Endothelial cell of umbilical vein (primary cell): Measurements from ENCODE around the gene TMEM269. TPM values are rescaled to one million over a fixed set of nuclear protein-coding genes. Genes with fewer than 3 reads are reported as not detected.

Source experiments
- BruUV-seq: library from RNA; stranded (reverse); fragments of 400-500 nt; replicated peaks from 2 replicates; lab custom pipeline; 2021; lab: Mats Ljungman, UMichigan
- CTCF ChIA-PET: fragments of 300-600, 350-600 bp; sonication (Branson Sonifier 250); formaldehyde crosslinking; loops from one replicate; lab custom pipeline; 2021; ENCODE audit warnings: antibody characterized with exemption, inconsistent platforms; lab: Charles Lee
- POLR2A ChIA-PET: fragments of 300-600, 350-600 bp; sonication (Branson Sonifier 250); formaldehyde crosslinking; loops from one replicate; lab custom pipeline; 2021; ENCODE audit warnings: antibody characterized with exemption, inconsistent platforms; lab: Charles Lee
- DNase-seq: peaks from one replicate; pipeline ENCODE4 v3.0.0-alpha.2; 2011; ENCODE audit warnings: low read depth, low spot score
- FAIRE-seq: peaks from 2 replicates; lab custom pipeline; 2011; peaks lifted over from hg19 to GRCh38; lab: Jason Lieb, UNC
- H2AFZ ChIP-seq: 2 replicates; pipeline ENCODE4 v1.6.0; 2012; ENCODE audit warnings: low read depth, low read length, control low read depth, inconsistent platforms
- H3K27ac ChIP-seq: 2 replicates; pipeline ENCODE4 v1.5.1; 2011; ENCODE audit warnings: low read depth, mild to moderate bottlenecking, control low read depth, low read length, moderate library complexity; ENCODE audit not compliant: insufficient read depth
- H3K27me3 ChIP-seq, 2 experiments: 2 replicates each; pipeline versions ENCODE4 v1.6.0 to v1.6.1; 2011; ENCODE audit warnings: low read length in 2 of 2, mixed read lengths in 1 of 2; ENCODE audit not compliant: control insufficient read depth in 2 of 2, insufficient read depth in 2 of 2
- H3K36me3 ChIP-seq, 2 experiments: 2 replicates in 1 of 2; 3 replicates in 1 of 2; pipeline ENCODE4 v1.5.1; 2011; ENCODE audit warnings: low read length in 2 of 2, mild to moderate bottlenecking in 1 of 2, moderate library complexity in 1 of 2; ENCODE audit not compliant: control insufficient read depth in 2 of 2, insufficient read depth in 2 of 2; ENCODE audit errors: extremely low read depth in 1 of 2
- H3K4me1 ChIP-seq: 3 replicates; pipeline ENCODE4 v1.5.1; 2011; ENCODE audit warnings: mild to moderate bottlenecking, low read length; ENCODE audit not compliant: control insufficient read depth, insufficient read depth; ENCODE audit errors: extremely low read depth
- H3K4me2 ChIP-seq: 2 replicates; pipeline ENCODE4 v1.6.1; 2011; ENCODE audit warnings: low read length, control low read depth, mixed read lengths; ENCODE audit not compliant: insufficient read depth
- H3K4me3 ChIP-seq, 3 experiments: fragments of 200-600 bp in 1 of 3; sonication (generic), shearing (Covaris generic) in 1 of 3; replicated peaks in 1 of 3; 2 replicates each; pipeline ENCODE4 v1.5.1; 2011 to 2016; ENCODE audit warnings: control low read depth in 3 of 3, low read length in 3 of 3, mild to moderate bottlenecking in 2 of 3, inconsistent platforms in 1 of 3, low read depth in 1 of 3, moderate library complexity in 1 of 3; ENCODE audit not compliant: insufficient read depth in 1 of 3
- H3K79me2 ChIP-seq: 2 replicates; pipeline ENCODE4 v1.6.0; 2012; ENCODE audit warnings: low read length, inconsistent platforms; ENCODE audit not compliant: control insufficient read depth, insufficient read depth
- H3K9ac ChIP-seq: replicated peaks from 2 replicates; pipeline ENCODE3; 2011; ENCODE audit warnings: low read length, control low read depth; ENCODE audit not compliant: insufficient read depth; ENCODE audit errors: extremely low read depth
- H3K9me1 ChIP-seq: replicated peaks from 3 replicates; pipeline ENCODE4 v1.6.0; 2011; ENCODE audit warnings: mild to moderate bottlenecking, low read length; ENCODE audit not compliant: control insufficient read depth, insufficient read depth; ENCODE audit errors: extremely low read depth
- H3K9me3 ChIP-seq: replicated peaks from 2 replicates; pipeline ENCODE4 v1.5.1; 2012; ENCODE audit warnings: low read length, inconsistent platforms; ENCODE audit not compliant: control insufficient read depth, insufficient read depth
- H4K20me1 ChIP-seq: replicated peaks from 2 replicates; pipeline ENCODE3; 2011; ENCODE audit warnings: mild to moderate bottlenecking, low read length; ENCODE audit not compliant: control insufficient read depth, insufficient read depth; ENCODE audit errors: extremely low read depth
- CTCF ChIP-seq, 2 donors: IDR thresholded peaks; 1 replicate in 1 of 2; 2 replicates in 1 of 2; pipeline ENCODE4 v1.5.1; 2011; ENCODE audit warnings: low read length in 2 of 2, mild to moderate bottlenecking in 2 of 2, moderate library complexity in 2 of 2, control low read depth in 1 of 2, inconsistent platforms in 1 of 2, low read depth in 1 of 2; ENCODE audit not compliant: insufficient read depth in 1 of 2; ENCODE audit errors: extremely low read depth in 1 of 2
- EZH2 ChIP-seq: IDR thresholded peaks from 2 replicates; pipeline ENCODE4 v1.6.1; 2012; ENCODE audit warnings: borderline replicate concordance, low read depth, mild to moderate bottlenecking, moderate library complexity, low read length, inconsistent platforms; ENCODE audit not compliant: severe bottlenecking
- FOS ChIP-seq: IDR thresholded peaks from 2 replicates; pipeline ENCODE4 v1.6.1; 2011; ENCODE audit warnings: mild to moderate bottlenecking, low read length, moderate library complexity, borderline replicate concordance; ENCODE audit not compliant: insufficient read depth
- GATA2 ChIP-seq: IDR thresholded peaks from 2 replicates; pipeline ENCODE4 v1.7.0; 2011; ENCODE audit warnings: low read depth, mild to moderate bottlenecking, moderate library complexity, mixed read lengths, low read length; ENCODE audit not compliant: insufficient read length, insufficient read depth
- JUN ChIP-seq: IDR thresholded peaks from 2 replicates; pipeline ENCODE4 v1.6.1; 2011; ENCODE audit warnings: borderline replicate concordance, low read depth; ENCODE audit not compliant: insufficient read length, insufficient read depth
- MAX ChIP-seq: IDR thresholded peaks from 2 replicates; pipeline ENCODE4 v1.6.1; 2011; ENCODE audit not compliant: insufficient read depth, insufficient read length
- MYC ChIP-seq: IDR thresholded peaks from one replicate; pipeline ENCODE4 v1.6.1; 2011; ENCODE audit warnings: mild to moderate bottlenecking, low read depth, low read length
- POLR2A ChIP-seq: IDR thresholded peaks from 2 replicates; pipeline ENCODE4 v1.6.1; 2012; ENCODE audit warnings: low read depth, mild to moderate bottlenecking, control low read depth, low read length
- POLR2AphosphoS5 ChIP-seq: IDR thresholded peaks from 2 replicates; pipeline ENCODE4 v1.6.1; 2012; ENCODE audit warnings: low read depth, mild to moderate bottlenecking, control low read depth, low read length, moderate library complexity; ENCODE audit not compliant: insufficient read depth
- dilution Hi-C: fragments of 300-500 bp; cut with MboI; formaldehyde crosslinking; loops from one replicate; pipeline ENCODE4 v1.15.0; 2019; ENCODE audit warnings: low sequenced_read_pairs; ENCODE audit not compliant: extremely low pct_ligation_motif_present
- intact Hi-C: fragments of 100-400 bp; cut with micrococcal nuclease; formaldehyde crosslinking; loops from one replicate; pipeline ENCODE4 v1.10.0; 2022
- polyA plus RNA-seq, 4 experiments: library from polyadenylated mRNA; depleted of rRNA in 3 of 4; stranded (reverse) in 3 of 4; unstranded in 1 of 4; fragments of >200 nt; gene quantifications; 2 replicates each; pipeline versions ENCODE4 v1.2.1 to v1.2.3, GENCODE V29; 2011 to 2012; ENCODE audit warnings: missing spikeins in 1 of 4
- total RNA-seq: library from RNA; stranded (reverse); gene quantifications from 2 replicates; pipeline ENCODE4 v1.2.3, GENCODE V29; 2021

The TMEM269 gene
- total and polyA plus RNA-seq, 2 donors (not counting 3 experiments of a cell fraction or from before 2014, with no cell fraction given): 0.03 TPM; not detected in 1

GRCh38 chr1:42825036-42825851, 40.5 kb downstream of the TMEM269 start:
- ChIA-PET POLR2A (no interaction called here), CTCF (interaction anchor here (0.9 to 1.3 kb wide), 3 partner anchors 21 to 59 kb away, joined by 4 to 5 read pairs (median 4); partner anchors contain the start of gene ZNF691)
- no peaks in the 10 kb centered on the region for H3K9me3 ChIP-seq
- H3K4me1 ChIP-seq: no peaks in the 10 kb centered on the region
- dilution Hi-C loops: no loop called here
- H3K27me3 ChIP-seq: no peaks in the 10 kb centered on the region
- H3K79me2 ChIP-seq: no peaks in the 10 kb centered on the region
- no peak for FAIRE-seq
- H3K9me1 ChIP-seq: peaks cover 2% of the 10 kb centered on the region
- no peak for DNase-seq
- no peaks in the 10 kb centered on the region for H3K36me3 ChIP-seq
- no peak overlapping the region for H3K9ac ChIP-seq
- intact Hi-C loops: no loop called here
- peak overlapping the region; percentile 28 for H2AFZ ChIP-seq
- no peak overlapping the region for H3K4me3 ChIP-seq
- no peaks in the 10 kb centered on the region for H4K20me1 ChIP-seq
- no peak for TF ChIP-seq MAX
- TF ChIP-seq EZH2: no peak
- no peak for TF ChIP-seq FOS
- TF ChIP-seq MYC: no peak
- no peak for TF ChIP-seq GATA2
- no peak for TF ChIP-seq POLR2AphosphoS5
- no peak for TF ChIP-seq CTCF (IDR thresholded peaks at IDR 0.05; ENCODE audit: extremely low read depth in 1 of 2, insufficient read depth in 1 of 2, low read depth in 1 of 2, low read length in 2 of 2)
- no peak for TF ChIP-seq JUN
- no peak for TF ChIP-seq POLR2A
- BruUV-seq: no TSS peak
- no peak overlapping the region for H3K27ac ChIP-seq
- H3K4me2 ChIP-seq: no peak overlapping the region
